ENCODE data around the gene BANF2.

Gene BANF2

GRCh38 chr20:17711267-17711627 is 11.5 kb downstream of the BANF2 start:
- DNase-seq = no peak

GRCh38 chr20:17712201-17712600 is 12.4 kb downstream of the BANF2 start:
- DNase-seq = no peak

GRCh38 chr20:17712708-17713107 is 12.9 kb downstream of the BANF2 start:
- DNase-seq = no peak

DNA sequence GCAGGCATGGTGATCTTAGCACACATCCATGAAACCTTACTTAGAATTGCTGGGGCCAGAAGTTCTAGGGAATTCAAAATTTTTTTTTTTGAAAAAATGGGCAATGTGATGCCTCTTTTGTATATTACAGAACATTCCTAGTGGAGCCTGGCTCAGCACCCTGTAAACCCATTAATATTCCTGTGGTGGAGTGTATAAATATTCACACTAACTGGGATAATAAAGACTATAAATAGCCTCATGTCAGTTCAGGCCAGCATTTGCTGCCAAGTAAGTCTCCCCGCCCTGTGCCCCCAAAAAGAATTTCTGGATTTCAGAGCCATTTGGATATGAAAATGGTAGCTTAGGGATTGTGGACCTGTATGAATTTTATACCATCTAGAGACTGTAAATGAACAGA is 14.8 kb downstream of the BANF2 start:
- no peak for DNase-seq

DNA sequence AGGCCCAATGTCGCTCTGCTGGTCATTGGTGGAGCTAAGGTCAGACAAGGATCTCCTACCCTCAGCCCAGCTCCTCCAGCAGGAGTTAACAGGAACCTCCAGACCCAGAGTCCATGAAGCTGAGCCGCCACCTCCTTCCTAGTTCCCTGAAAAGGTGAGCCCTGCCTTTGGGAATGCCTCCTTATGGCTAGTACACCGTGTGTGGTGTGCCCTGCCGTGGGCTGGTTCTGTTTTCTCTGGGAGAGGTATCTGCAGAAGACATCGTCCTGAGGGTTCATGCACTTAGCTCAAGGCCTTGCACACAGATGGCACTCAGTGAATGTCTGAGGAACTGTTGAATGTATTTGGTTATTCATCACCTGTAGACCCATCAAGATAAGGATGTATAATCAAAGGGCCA is 15.3 kb downstream of the BANF2 start:
- DNase-seq = no peak

DNA sequence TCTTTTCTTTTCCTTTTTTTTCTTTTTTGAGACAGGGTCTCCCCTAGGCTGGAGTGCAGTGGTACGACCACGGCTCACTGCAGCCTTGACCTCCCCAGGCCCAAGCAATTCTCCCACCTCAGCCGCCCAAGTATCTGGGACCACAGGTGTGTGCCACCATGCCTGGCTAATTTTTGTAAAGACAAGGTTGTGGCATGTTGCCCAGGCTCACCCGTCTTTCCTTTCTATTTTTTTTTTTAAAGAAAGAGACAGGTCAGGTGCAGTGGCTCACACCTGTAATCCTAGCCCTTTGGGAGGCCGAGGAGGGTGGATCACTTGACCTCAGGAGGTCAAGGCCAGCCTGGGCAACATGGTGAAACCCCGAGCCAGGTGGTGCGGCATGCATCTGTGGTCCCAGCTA is 16.6 kb downstream of the BANF2 start:
- DNase-seq = no peak

- DNase-seq = no peak
These were observed 21.0 kb downstream of the BANF2 start for GRCh38 chr20:17720755-17721154.

GRCh38 chr20:17721802-17722486 is 22.2 kb downstream of the BANF2 start:
- DNase-seq = no peak

DNA sequence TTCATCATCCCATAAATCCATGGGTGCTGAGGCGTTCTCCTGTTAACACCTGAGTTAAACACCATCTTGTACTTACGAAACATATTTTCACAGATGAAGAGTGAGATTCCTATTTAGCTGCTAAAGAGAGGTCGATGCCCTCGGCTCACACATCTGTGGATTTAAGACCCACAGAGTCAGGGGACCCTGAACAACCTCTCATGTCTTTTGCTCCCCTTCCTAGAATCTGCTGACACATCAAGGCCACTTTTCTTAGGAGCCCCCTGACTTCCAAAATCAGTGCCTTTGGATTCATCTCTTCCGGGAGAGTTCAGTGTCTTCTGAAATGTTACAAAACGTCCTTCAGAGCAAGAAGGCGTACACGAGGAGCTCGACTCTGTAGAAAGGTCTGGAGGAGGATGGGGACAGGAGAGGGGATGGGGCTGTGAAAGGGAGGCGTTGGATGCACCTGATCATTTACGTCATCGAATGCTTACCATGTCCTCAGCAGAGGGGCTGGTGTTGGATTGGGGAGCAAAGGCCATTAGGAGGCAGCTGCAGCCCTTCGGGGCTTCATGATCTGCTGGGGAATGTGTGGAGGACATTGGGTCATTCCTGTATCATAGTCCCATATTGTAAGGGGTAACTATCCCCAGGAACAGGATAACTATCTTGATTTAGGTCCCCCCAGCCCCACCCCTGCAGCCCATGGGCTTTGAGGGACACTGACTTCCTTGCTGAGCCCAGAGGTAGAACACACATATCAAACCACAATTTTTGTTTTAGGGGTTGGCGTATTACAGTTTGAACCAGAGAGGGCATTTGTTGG is 22.9 kb downstream of the BANF2 start:
- DNase-seq = no peak

- DNase-seq = no peak
These were observed 23.5 kb downstream of the BANF2 start for GRCh38 chr20:17723301-17723691.

DNA sequence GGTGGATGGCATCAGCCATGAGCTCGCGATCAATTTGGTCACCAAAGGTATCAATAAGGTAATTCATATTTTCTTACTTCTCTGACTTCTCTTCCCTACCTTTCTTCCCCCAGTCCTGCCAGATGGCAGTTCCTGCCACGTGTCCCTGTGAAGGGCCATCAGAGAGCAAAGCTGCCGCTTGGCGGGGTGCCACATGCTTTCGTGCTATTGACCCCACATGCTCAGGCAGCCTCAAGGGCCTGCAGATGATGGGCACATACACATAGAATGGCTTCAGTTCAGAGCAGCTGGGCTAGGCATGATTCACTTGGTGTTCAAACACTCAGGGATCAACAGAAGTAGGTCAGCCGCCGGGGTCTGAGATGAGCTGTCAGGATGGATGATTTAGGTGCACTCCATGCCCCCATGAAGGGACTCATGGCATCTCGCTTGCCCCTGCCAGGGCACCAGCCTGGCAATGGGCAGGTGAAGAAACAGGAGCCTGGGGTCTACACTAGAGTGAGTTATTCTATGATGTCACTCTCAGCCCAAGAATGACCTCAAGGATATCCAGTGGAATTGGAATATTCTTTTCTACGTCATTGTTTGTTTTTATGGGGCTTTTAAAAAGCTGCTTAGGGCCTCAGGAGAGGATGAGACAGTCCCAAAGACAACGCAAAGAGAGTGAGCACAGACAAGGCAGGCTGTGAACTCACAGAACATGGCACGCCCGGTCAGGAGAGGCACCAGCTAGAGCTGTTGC is 25.5 kb downstream of the BANF2 start:
- DNase-seq = no peak

DNA sequence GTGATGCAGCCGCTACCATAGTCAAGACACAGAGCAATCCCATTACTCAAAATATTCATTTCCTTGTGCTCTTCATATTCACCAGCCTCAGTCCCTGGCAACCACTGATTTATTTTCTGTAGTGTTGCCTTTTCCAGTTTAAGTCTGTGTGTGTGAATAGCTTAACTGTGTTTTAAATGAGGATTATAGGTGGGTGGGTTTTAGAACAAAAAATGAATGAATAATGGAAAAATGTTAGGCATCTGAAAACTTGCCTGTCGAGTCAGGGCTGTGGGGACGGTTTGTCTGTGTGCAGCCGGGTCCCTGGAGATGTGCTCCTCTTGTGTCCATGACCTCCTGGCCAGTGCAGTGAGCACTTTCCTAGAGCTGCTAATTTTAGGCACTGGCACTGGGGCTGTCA is 27.1 kb downstream of the BANF2 start:
- no peak for DNase-seq

DNA sequence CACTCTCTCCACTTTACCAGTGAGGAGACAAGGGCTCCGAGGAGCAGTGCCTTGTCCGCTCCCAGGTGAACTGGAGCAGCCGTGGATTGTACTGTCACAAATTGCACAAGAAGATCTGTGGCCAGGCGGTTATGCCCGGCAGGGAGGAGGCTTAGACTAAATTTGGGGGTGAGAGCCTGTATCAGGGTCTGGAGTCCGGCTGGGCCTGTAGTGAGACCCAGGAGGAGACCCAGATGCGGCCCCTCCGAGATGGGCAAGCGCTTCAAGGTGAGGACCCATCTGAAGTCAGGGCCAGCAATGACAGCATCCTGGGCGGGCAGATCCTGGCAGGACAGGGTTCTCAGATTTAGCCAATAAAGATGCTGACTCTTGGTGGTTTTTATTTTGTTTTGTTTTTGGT is 27.6 kb downstream of the BANF2 start:
- DNase-seq = no peak

- DNase-seq = no peak
These were observed 28.3 kb downstream of the BANF2 start for GRCh38 chr20:17728074-17728473.

DNA sequence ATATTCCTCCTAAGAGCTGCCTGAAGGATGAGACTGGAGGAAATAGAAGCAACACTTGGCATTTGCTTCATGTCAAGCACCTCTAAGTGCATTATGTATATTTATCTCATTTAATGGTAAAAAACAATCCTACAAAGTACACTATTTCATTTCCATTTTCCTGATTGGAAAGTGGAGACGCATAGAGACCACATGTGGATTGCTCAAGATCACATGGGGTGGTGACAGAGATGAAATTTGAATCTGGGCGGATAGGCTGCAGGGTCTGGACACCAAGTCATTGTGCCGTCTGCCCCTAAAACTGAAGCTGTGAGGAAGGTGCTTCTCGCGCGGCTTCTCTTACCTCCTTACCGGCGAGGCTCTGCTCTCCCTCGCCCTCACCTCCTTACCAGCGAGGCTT is 30.3 kb downstream of the BANF2 start:
- no peak for DNase-seq

DNA sequence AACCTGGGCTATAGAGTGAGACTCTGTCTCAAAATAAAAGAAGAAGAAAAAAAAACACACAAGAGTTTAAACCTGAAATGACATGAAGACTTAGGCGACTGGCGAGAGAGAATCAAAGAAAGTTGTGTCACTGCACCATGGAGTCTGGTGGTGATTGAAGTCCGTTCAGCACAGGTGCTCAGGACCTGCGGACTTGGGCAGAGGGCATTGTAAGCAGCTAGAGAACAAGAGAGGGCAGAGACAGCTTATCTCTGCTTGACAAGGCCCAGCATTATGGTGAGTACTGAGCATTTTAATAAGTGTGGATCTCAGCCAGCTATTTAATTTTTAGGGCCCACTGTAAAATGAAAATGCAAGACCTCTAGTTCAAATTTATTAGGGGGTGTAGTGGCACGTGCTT is 31.5 kb downstream of the BANF2 start:
- no peak for DNase-seq

- no peak for DNase-seq
These were observed 33.2 kb downstream of the BANF2 start for GRCh38 chr20:17732907-17733521.

DNA sequence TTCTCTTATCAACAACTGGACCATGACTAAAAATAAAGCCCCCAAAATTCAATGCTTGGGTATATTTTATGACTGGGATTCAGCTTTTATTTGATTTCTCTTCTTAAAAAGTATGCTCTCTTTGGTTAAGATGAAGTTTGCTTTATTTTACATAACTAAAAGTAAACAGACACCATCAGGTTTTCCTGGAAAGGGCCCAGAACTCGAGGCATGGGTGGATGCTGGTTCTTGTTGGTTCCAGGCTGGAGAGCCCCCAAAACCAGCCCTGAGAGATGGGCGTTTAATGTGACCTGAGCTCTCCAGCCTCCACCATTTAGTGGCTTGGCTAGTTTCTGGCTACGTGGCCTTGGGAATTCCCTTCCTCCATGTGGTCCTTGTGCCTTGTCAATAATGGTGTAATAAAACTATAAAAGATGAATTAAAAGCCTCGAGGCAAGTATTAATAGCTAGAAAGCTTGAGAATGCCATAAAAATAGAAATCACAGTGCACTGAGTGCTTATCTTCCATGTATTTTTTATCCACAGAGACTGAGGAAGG is 34.1 kb downstream of the BANF2 start:
- DNase-seq = no peak

GRCh38 chr20:17734374-17734773 is 34.6 kb downstream of the BANF2 start:
- no peak for DNase-seq

DNA sequence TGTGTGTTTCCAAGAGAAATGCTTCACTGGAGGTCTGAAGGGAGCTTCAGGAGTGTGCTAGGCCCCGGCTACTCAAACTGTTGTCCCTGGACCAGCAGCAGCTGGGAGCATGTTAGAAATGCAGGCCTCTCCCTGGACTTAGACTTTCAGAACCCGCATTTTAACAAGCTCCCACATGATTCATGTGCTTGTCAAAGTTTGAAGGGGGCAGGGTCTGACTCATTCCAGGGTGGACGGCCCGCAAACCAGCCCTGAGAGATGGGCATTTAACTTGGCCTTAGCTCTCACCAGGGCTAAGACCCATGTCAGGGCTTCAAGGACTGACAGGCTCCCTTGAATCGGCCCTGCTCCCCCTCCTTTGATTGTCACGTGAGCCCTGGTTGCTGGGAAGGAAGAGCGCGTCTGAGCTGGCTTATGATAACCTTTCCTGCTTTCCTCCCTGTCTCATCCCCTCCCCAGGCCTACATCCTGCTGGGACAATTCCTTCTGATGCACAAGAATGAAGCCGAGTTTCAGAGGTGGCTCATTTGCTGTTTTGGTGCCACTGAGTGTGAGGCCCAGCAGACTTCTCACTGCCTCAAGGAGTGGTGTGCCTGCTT is 35.5 kb downstream of the BANF2 start:
- no peak for DNase-seq

GRCh38 chr20:17735959-17736621 is 36.3 kb downstream of the BANF2 start:
- no peak for DNase-seq

GRCh38 chr20:17738154-17738553 is 38.4 kb downstream of the BANF2 start:
- DNase-seq = no peak

All from activated CD4-positive, alpha-beta T cell treated with anti-CD3 and anti-CD28 coated beads for 1 hour (primary cell).